A549 (cell line): ENCODE data around the gene TTYH3.

Source experiments
- CHD2 ChIP-seq: fragments of 150-350 bp; IDR thresholded peaks from 2 replicates; pipeline ENCODE4 v1.6.1; 2014; ENCODE audit warnings: low read length; ENCODE audit not compliant: partially characterized antibody
- EP300 ChIP-seq, 2 experiments: fragments of >200 bp; sonication (Bioruptor Twin); formaldehyde crosslinking; IDR thresholded peaks; 2 replicates in 1 of 2; 3 replicates in 1 of 2; pipeline ENCODE4 v1.6.1; 2016 to 2017
- JUN ChIP-seq, 2 experiments: fragments of >200 bp; sonication (Bioruptor Twin); formaldehyde crosslinking; IDR thresholded peaks; 2 replicates in 1 of 2; 3 replicates in 1 of 2; pipeline ENCODE4 v1.6.1; 2016 to 2017
- MAFK ChIP-seq: fragments of 450-650 bp; IDR thresholded peaks from 2 replicates; pipeline ENCODE4 v1.6.1; 2014; ENCODE audit not compliant: partially characterized antibody
- PHF8 ChIP-seq: fragments of 200-600 bp; sonication (generic); IDR thresholded peaks from 2 replicates; pipeline ENCODE4 v1.6.1; 2016; ENCODE audit warnings: low read depth, mild to moderate bottlenecking, antibody characterized with exemption, moderate library complexity, borderline replicate concordance
- POLR2A ChIP-seq: IDR thresholded peaks from 2 replicates; pipeline ENCODE4 v1.6.1; 2012; ENCODE audit warnings: mild to moderate bottlenecking, low read length
- RCOR1 ChIP-seq: fragments of 150-350 bp; IDR thresholded peaks from 2 replicates; pipeline ENCODE4 v1.6.1; 2014; ENCODE audit warnings: antibody characterized with exemption, low read length, low read depth

DNA sequence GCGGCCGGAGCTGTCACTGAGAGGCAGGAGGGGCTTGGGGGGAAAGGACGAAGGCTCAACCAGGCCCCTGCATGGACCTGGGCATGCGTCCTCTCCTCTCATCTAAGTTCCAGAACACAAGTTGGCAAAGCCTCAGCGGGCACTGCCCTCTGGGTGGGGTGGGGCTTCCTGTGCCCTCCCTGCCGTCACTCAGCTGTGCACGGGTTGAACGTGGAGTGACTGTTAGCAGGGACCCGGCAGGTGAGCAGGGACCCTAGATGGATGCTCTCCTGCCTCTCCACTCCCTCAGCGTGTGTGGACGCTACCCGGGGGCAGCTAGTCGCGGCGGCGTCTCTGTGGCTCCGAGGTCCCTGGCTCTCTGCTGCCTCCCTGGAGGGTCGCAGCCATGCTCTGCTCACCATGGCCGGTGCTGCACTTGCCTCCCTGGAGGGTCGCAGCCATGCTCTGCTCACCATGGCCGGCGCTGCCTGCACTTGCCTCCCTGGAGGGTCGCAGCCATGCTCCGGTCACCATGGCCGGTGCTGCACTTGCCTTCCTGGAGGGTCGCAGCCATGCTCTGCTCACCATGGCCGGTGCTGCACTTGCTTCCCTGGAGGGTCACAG, 36.4 kb upstream of the TTYH3 start:
- TF ChIP-seq POLR2A (no peak), RCOR1 (no peak), MAFK (no peak), PHF8 (no peak), EP300 (IDR thresholded peaks at IDR 0.05) (no peak), JUN (IDR thresholded peaks at IDR 0.05) (no peak), CHD2 (no peak)
